ENCODE measurements around the gene FCSK.

Gene FCSK

DNA sequence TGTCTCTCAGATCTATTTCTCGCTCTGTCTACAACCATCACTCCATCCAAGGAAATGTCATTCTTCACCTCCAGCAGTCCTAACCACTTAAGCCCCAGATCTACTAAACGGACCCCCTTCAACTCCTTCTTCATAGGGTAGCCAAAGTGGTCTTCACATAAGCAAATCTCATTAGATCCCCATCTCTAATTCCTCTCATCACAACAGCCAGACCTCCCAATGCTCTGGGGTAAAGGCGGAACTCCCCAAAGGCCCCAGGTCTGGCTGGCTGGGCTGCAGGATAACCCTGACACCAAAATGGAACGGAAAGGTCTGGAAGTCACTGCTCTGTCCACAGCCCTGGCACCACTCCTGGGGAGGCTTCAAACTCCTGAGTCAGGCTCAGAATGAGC is 26.6 kb upstream of the FCSK start:
- no peak for DNase-seq (ENCODE audit: low spot score)
- Histone ChIP-seq H3K4me1 (ENCODE audit: insufficient read depth, poor library complexity, severe bottlenecking) (peaks cover 32% of the 10 kb centered on the region), H3K9me3 (ENCODE audit: severe bottlenecking) (no peaks in the 10 kb centered on the region), H3K4me3 (ENCODE audit: severe bottlenecking) (no peak overlapping the region), H3K36me3 (ENCODE audit: low read depth) (no peaks in the 10 kb centered on the region), H3K27ac (ENCODE audit: poor library complexity, severe bottlenecking) (peak overlapping the region; percentile 59), H3K27me3 (ENCODE audit: insufficient read depth, poor library complexity, severe bottlenecking) (no peaks in the 10 kb centered on the region)
- TF ChIP-seq, protein P1, sequence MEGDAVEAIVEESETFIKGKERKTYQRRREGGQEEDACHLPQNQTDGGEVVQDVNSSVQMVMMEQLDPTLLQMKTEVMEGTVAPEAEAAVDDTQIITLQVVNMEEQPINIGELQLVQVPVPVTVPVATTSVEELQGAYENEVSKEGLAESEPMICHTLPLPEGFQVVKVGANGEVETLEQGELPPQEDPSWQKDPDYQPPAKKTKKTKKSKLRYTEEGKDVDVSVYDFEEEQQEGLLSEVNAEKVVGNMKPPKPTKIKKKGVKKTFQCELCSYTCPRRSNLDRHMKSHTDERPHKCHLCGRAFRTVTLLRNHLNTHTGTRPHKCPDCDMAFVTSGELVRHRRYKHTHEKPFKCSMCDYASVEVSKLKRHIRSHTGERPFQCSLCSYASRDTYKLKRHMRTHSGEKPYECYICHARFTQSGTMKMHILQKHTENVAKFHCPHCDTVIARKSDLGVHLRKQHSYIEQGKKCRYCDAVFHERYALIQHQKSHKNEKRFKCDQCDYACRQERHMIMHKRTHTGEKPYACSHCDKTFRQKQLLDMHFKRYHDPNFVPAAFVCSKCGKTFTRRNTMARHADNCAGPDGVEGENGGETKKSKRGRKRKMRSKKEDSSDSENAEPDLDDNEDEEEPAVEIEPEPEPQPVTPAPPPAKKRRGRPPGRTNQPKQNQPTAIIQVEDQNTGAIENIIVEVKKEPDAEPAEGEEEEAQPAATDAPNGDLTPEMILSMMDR (IDR thresholded peaks at IDR 0.05; ENCODE audit: poor library complexity, severe bottlenecking), result no peak
- ATAC-seq (ENCODE audit: low read depth), result no peak; the same call in 2 of the 3 replicates

- H3K4me3 ChIP-seq (ENCODE audit: severe bottlenecking), result no peak overlapping the region
- TF ChIP-seq, protein P1 (IDR thresholded peaks at IDR 0.05; ENCODE audit: poor library complexity, severe bottlenecking), result no peak
- H3K9me3 ChIP-seq (ENCODE audit: severe bottlenecking), result no peaks in the 10 kb centered on the region
- peak; percentile 86 for DNase-seq (ENCODE audit: low spot score)
- no peaks in the 10 kb centered on the region for H3K36me3 ChIP-seq (ENCODE audit: low read depth)
- no peaks in the 10 kb centered on the region for H3K27me3 ChIP-seq (ENCODE audit: insufficient read depth, poor library complexity, severe bottlenecking)
- peaks cover 28% of the 10 kb centered on the region for H3K4me1 ChIP-seq (ENCODE audit: insufficient read depth, poor library complexity, severe bottlenecking)
- peak; percentile 88 for ATAC-seq (ENCODE audit: low read depth)
- peak overlapping the region; percentile 59 for H3K27ac ChIP-seq (ENCODE audit: poor library complexity, severe bottlenecking)
These were observed 26.0 kb upstream of the FCSK start for GRCh38 chr16:70428178-70428998.

DNA sequence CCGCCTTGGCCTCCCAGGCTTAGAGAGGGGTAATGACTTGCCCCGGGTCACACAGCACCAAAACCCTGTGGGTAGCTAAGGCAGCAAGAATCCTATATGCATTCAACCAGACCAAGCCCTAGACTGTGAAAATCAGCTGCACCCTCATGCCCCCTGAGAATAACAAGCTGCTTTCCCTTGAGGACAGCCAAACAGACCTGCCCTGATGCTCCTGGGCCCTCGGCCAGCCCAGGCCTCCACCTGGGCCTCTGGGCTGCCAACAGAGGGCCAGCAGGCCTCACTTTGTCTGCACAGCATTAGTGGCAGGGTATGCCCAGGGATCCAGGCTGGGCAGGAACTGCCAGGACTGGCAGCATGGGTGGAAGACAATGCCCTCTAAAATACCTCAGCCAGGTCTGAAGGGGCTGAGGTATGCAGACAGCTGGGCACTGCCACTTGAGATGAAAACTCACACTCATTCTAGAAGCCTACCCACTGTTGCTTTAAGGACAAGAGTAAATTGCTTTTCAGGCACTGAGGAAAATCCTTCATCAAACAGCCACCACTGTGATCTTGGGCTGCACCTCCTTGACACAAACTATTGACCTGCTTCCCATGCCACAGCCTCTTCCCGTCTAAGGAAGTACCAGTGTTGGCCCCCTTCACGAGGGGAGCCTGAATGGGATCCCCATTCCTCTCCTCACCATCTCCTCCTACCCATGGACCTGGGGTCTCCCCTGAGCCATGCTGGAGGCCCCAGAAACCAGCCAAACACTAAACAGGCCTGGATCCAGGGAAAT is 24.3 kb upstream of the FCSK start:
- Histone ChIP-seq H3K27ac (ENCODE audit: poor library complexity, severe bottlenecking) (peak overlapping the region; percentile 59), H3K36me3 (ENCODE audit: low read depth) (peaks cover 8% of the 10 kb centered on the region; the same call in 1 of the 2 replicates), H3K4me3 (ENCODE audit: severe bottlenecking) (no peak overlapping the region), H3K9me3 (ENCODE audit: severe bottlenecking) (no peaks in the 10 kb centered on the region), H3K27me3 (ENCODE audit: insufficient read depth, poor library complexity, severe bottlenecking) (no peaks in the 10 kb centered on the region), H3K4me1 (ENCODE audit: insufficient read depth, poor library complexity, severe bottlenecking) (peaks cover 29% of the 10 kb centered on the region)
- TF ChIP-seq, protein P1 (IDR thresholded peaks at IDR 0.05; ENCODE audit: poor library complexity, severe bottlenecking), result no peak
- no peak for ATAC-seq (ENCODE audit: low read depth)
- no peak for DNase-seq (ENCODE audit: low spot score)

GRCh38 chr16:70430667-70431536 is 23.5 kb upstream of the FCSK start:
- H3K27me3 ChIP-seq (ENCODE audit: insufficient read depth, poor library complexity, severe bottlenecking), result no peaks in the 10 kb centered on the region
- ATAC-seq (ENCODE audit: low read depth), result no peak
- no peak overlapping the region for H3K4me3 ChIP-seq (ENCODE audit: severe bottlenecking)
- no peak for DNase-seq (ENCODE audit: low spot score)
- H3K27ac ChIP-seq (ENCODE audit: poor library complexity, severe bottlenecking), result peak overlapping the region; percentile 59
- peaks cover 29% of the 10 kb centered on the region for H3K4me1 ChIP-seq (ENCODE audit: insufficient read depth, poor library complexity, severe bottlenecking)
- TF ChIP-seq, protein P1 (IDR thresholded peaks at IDR 0.05; ENCODE audit: poor library complexity, severe bottlenecking), result no peak
- no peaks in the 10 kb centered on the region for H3K9me3 ChIP-seq (ENCODE audit: severe bottlenecking)
- H3K36me3 ChIP-seq (ENCODE audit: low read depth), result peaks cover 8% of the 10 kb centered on the region; the same call in 1 of the 2 replicates
